GM23338 (cell line): ENCODE results near the gene SMARCE1.

Experiments
- CREB1 ChIP-seq: fragments of 250-450 bp; sonication (Bioruptor Pico); IDR thresholded peaks from 2 replicates; pipeline ENCODE4 v1.5.0; 2020; ENCODE audit warnings: low read depth, mild to moderate bottlenecking, moderate library complexity
- CTCF ChIP-seq, 2 experiments: fragments of 200-600 bp in 1 of 2; sonication (generic) in 1 of 2; conservative IDR thresholded peaks; 2 replicates each; pipeline versions ENCODE4 v1.5.1 to v1.6.1; 2016 to 2017; ENCODE audit warnings: antibody characterized with exemption in 2 of 2, low read depth in 2 of 2, mild to moderate bottlenecking in 2 of 2, moderate library complexity in 1 of 2
- EZH2 ChIP-seq: fragments of 200-600 bp; sonication (generic); IDR thresholded peaks from one replicate; pipeline ENCODE4 v1.8.0; 2017; ENCODE audit warnings: antibody characterized with exemption, mild to moderate bottlenecking, low read depth; ENCODE audit not compliant: unreplicated experiment
- EZH2phosphoT487 ChIP-seq: fragments of 200-600 bp; sonication (generic); IDR thresholded peaks from one replicate; pipeline ENCODE4 v1.8.1; 2018; ENCODE audit warnings: antibody characterized with exemption; ENCODE audit not compliant: unreplicated experiment
- JUNB ChIP-seq: IDR thresholded peaks from one replicate; pipeline ENCODE4 v1.6.1; 2016; ENCODE audit warnings: antibody characterized with exemption; ENCODE audit not compliant: unreplicated experiment
- POLR2AphosphoS5 ChIP-seq: IDR thresholded peaks from 2 replicates; pipeline ENCODE4 v1.6.1; 2016; ENCODE audit warnings: antibody characterized with exemption, low read depth
- REST ChIP-seq: IDR thresholded peaks from one replicate; pipeline ENCODE4 v1.6.1; 2018; ENCODE audit warnings: antibody characterized with exemption; ENCODE audit not compliant: unreplicated experiment
- ZNF462 ChIP-seq: fragments of 250-450 bp; sonication (Bioruptor Pico); IDR thresholded peaks from 2 replicates; pipeline ENCODE4 v1.5.0; 2020; ENCODE audit warnings: mild to moderate bottlenecking, moderate library complexity

- TF ChIP-seq CTCF (conservative IDR thresholded peaks at IDR 0.05; ENCODE audit: low read depth in 2 of 2) (no peak), EZH2 (no peak), EZH2phosphoT487 (no peak), CREB1 (CRISPR knock-in tag) (no peak), REST (no peak), JUNB (no peak), POLR2AphosphoS5 (no peak), ZNF462 (CRISPR knock-in tag) (no peak)
These were observed 49.9 kb downstream of the SMARCE1 start for GRCh38 chr17:40597556-40598300.
